Fibroblast of skin of abdomen (primary cell): ENCODE data around the gene CDKN2AIP.
"Not testable (repeated sequence)": the region's sequence is repeated elsewhere in the genome, so short reads cannot be mapped to it uniquely, and the experiment has no call there.

Source experiments
- DNase-seq: peaks from one replicate; pipeline ENCODE4 v3.0.0-alpha.2; 2013

The CDKN2AIP gene

GRCh38 chr4:183413234-183414200 is 30.9 kb upstream of the CDKN2AIP start:
- DNase-seq, result no peak

- DNase-seq, result no peak
Observed at GRCh38 chr4:183416879-183417755, 27.3 kb upstream of the CDKN2AIP start.

- DNase-seq, result peak; percentile 80
Observed at GRCh38 chr4:183422962-183423631, 21.3 kb upstream of the CDKN2AIP start.

- no peak for DNase-seq
Observed at GRCh38 chr4:183424109-183424744, 20.2 kb upstream of the CDKN2AIP start.

GRCh38 chr4:183426507-183426906 is 17.9 kb upstream of the CDKN2AIP start:
- DNase-seq, result no peak

- DNase-seq, result no peak
Observed at GRCh38 chr4:183429489-183429888, 14.9 kb upstream of the CDKN2AIP start.

- no peak for DNase-seq
Observed at GRCh38 chr4:183430317-183430993, 14.0 kb upstream of the CDKN2AIP start.

GRCh38 chr4:183430994-183431347 is 13.5 kb upstream of the CDKN2AIP start:
- no peak for DNase-seq

GRCh38 chr4:183431614-183432013 is 12.8 kb upstream of the CDKN2AIP start:
- no peak for DNase-seq

GRCh38 chr4:183433183-183433582 is 11.3 kb upstream of the CDKN2AIP start:
- DNase-seq, result not testable (repeated sequence)

GRCh38 chr4:183434264-183434663 is 10.2 kb upstream of the CDKN2AIP start:
- no peak for DNase-seq

GRCh38 chr4:183434666-183435190 is 9.7 kb upstream of the CDKN2AIP start:
- DNase-seq, result no peak

- no peak for DNase-seq
Observed at GRCh38 chr4:183435803-183436202, 8.6 kb upstream of the CDKN2AIP start.

GRCh38 chr4:183436417-183436816 is 8.0 kb upstream of the CDKN2AIP start:
- DNase-seq, result no peak

- no peak for DNase-seq
Observed at GRCh38 chr4:183437452-183437851, 7.0 kb upstream of the CDKN2AIP start.

GRCh38 chr4:183438458-183439113 is 5.8 kb upstream of the CDKN2AIP start:
- DNase-seq, result peak; percentile 55

GRCh38 chr4:183441276-183441675 is 3.2 kb upstream of the CDKN2AIP start:
- DNase-seq, result no peak

- DNase-seq, result no peak
Observed at GRCh38 chr4:183443655-183444213, 702 bp upstream of the CDKN2AIP start.

GRCh38 chr4:183445097-183445428 is 627 bp downstream of the CDKN2AIP start:
- no peak for DNase-seq

GRCh38 chr4:183447646-183448045 is 3.2 kb downstream of the CDKN2AIP start:
- no peak for DNase-seq

- no peak for DNase-seq
Observed at GRCh38 chr4:183448436-183448835, 4.0 kb downstream of the CDKN2AIP start.
